UCSD-AML1 (cell line): ENCODE data around the gene POLN.

Experiments used
- DNase-seq: peaks from one replicate; lab custom pipeline; 2025; ENCODE audit not compliant: unreplicated experiment; lab: John Stamatoyannopoulos, UW

The POLN gene

GRCh38 chr4:2072971-2073807 lies 168.7 kb downstream of the POLN start:
- no peak for DNase-seq

- no peak for DNase-seq
Observed at GRCh38 chr4:2071912-2072867, 169.7 kb downstream of the POLN start.

GRCh38 chr4:2071252-2071911 lies 170.5 kb downstream of the POLN start:
- DNase-seq, result no peak

DNA sequence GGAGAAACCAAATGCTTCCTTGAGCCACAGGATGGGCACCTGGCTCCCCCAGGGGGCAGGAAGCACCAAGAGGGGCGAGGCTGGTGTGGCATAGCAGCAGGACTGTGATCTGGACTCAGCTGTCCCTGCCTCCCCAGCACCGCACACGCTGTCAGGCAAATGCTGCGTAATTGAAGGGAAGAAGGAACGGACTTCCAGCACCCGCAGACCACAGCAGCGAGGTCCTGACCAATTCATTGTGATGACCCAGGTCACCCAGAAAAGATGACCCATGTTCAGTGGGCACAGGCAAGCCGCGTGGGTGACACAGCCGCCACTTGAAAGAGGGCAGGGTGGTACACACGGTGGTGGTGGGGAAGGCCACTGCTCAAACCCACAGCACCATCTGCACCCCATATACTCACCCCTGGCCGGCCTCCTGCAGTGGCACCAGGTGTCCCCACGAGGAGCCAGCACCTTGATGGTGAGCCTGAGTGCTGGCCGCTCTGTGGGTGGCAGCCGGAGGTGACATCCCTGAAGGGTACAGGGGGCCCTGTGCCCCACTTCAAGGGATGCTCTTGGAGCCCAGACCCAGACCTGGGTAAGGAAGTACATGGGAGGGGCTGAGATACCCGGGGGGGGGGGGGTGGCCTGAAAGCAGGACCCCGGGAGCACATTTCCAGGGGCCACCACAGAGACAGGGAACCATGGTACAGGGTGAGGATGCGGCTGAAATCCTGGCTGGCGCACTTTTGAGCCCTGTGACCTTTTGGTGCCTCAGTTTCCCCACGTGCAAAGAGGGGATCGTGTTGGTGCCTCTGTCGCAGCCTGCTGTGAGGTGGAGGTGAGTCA lies 171.3 kb downstream of the POLN start:
- DNase-seq, result no peak

DNA sequence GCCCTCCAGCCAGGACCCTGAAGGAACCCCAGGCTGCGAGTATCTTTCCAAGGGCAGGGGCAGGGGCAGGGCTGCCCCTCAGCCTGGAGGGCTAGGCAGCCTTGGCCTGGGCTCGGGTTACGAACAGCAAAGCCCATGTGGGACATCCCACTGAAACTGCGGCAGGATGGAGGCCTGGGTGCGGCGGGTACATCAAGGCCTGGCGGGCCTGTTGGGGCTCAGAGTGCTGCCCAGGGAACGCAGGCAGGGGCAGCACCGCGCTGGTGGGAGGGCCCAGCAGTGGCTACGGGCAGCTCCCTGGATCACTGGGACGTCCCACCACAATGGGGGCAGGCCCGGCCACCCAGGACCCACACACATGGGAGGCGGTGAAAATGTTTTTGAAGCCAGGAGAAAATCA lies 171.9 kb downstream of the POLN start:
- DNase-seq, result no peak

DNA sequence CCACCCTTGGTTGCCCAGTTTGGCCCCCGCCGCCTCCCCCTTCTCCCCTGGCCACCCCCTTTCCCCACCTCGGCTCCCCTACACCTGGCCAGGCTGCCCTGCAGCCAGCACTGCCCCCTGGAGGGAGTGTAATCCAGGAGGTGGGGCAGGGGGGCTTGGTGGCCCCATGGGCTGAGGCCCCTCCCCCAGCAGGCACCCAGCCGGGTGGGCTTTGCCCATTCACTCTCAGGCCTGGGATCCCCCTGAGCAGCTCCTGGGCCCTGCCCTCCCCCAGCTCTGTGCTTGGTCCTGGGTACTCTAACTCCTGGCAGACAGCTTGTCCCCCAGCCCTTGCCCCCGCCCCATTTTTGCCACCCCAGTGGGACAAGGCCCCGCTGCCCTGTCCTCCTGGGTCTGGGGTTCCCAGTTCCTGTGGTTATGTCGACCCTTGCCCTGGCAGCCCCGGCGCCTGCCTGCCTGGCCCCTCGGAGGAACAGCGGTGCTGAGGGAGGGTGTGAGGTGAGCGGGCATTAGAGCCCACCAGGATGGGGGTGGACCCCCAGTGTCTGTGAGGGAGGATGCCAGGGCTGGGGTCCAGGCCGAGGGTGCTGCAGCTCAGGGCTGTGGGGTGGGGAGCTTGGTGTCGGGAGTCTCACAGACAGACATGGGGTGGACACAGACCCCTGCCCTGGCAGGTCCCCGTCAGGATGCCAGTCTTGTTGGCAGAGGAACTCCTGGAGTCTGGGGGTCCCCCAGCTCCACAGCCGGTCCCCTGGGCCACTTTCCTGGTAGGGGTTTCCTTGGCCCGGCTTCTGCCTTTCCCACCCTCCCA lies 172.6 kb downstream of the POLN start:
- no peak for DNase-seq

DNA sequence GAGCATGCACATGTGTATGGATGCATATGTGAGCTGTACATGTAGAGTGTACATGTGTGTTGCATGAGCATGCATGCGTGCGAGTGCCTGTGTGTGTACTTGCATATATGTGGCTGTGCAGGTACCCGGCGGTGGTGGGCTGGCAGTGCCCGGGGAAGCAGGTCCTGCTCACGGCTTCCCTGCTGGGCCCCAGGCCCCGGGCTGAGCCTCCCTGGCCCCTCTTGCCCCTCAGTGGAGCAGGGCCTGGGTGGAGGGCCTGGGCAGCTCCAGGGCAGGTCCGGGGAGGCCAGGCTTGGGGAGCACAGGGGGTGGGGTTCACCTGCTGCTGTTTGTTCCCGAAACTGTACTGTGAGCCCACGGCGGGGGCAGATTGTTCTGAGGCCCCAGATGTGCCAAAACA lies 173.4 kb downstream of the POLN start:
- DNase-seq, result no peak

GRCh38 chr4:2068198-2068470 lies 173.8 kb downstream of the POLN start:
- no peak for DNase-seq

- no peak for DNase-seq
Observed at GRCh38 chr4:2067446-2068197, 174.3 kb downstream of the POLN start.

DNA sequence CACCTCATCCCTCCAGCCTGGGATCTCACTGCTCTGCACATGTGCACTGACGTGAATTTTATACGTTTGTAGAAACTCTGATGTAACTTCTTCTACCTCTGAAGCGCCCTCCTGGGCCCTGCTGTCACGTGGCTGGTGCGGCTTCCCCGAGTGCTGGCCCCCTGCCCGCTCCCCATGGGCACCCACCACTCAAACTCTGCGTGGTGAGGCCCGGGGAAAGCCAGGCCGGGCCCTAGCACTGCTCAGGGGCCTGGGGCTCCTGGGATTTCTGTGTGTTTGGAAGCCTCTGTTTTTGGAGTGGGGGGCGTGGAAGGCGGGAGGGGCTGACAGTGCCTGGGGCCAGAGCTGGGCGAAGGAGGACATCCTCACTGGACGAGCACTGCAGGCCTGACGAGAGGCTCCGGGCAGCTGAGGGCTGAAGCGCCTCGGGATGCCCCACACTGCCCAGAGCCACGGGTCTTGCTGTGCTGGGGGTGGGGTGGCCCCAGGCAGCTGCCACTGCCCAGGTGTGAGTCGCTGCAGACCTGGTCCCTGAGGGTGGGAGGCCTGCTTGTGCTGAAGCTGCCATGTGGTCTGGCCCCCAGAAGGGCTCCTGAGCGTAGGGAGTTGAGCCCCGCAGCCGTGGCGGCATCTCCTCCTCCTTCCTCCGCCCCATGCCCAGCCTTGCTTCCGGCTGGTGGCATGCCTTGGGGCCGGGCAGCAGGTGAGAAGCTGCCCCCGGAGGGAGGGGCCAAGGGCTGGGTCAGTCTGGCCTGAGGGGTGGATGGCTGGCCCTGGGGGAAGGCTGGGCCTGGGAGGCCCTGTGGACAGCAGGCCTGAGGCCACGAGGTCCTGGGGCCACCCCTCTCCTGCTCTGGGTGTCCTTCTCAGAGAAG lies 175.1 kb downstream of the POLN start:
- DNase-seq, result no peak

- no peak for DNase-seq
Observed at GRCh38 chr4:2066011-2066551, 175.8 kb downstream of the POLN start.

DNA sequence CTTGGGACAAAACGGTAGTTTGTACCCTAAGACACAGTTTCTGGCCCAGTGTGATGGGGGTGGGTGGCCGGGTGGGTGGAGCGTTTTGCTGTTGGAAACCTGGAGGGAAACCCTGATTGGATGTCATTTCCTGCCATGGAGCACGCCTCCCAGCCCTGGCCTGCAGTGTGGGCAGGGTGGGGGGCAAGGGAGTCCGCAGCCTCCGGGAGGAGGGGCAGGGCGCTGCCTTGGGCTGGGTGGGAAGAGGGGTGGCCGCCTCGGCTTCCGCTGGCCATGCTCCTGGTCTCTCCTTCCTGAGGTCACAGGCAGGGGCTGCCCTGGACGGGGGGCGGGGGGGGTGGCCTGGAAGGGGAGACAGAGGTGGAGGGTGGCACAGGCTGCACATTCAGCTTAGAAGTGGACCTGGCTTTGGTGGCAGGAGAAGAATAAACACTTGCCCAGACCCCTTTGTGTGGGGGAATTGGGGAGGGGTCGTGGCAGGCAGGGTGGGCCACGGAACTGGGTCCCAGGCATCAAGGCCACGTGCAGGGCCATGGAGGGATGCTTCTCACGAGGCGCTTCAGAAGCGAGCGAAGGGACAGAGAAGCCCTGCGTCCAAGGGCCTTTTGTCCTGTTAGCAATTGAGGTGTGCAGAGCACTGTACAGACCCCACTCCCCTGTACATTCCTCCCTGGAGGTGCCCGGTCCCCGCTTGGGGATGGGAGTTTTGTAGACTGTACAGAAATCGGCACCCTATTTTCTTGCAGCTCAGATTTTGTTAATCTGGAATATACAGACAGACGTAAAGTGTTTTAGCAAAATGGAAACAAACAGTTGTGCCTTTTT lies 176.6 kb downstream of the POLN start:
- no peak for DNase-seq

DNA sequence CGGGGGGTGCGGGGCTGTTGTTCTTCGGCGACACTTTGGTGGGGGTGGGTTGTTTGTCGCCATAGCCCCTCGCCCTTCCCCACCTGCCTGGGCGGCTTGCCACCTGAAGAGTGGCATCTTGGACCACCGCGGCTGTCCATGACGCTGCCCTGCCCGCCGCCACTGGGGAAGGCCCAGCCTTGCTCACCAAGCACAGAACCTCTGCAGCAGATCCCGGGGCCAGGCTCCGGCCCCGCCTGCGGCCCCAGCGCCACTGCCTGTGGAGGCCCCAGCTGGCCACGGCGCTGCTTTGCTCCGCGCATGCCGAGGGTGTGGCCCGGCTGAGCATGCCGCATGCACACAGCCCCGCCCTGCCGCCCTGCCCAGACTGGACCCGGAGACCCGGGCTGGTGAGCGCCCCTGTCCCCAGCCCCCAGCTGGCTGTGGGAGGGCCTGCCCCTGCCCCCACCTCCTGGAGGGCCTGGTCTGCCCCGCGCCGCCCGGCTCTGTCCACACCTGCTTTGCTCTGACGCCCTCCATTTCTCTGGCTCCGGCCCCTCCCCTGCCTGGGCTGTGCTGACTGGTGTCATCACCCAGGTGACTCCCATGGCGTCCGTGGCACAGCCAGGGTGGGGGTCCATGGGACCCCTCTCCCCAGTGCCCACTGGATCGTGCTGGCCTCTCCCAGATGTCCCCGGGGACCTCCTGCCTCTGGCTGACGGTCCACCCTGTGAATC lies 177.5 kb downstream of the POLN start:
- DNase-seq, result no peak

DNA sequence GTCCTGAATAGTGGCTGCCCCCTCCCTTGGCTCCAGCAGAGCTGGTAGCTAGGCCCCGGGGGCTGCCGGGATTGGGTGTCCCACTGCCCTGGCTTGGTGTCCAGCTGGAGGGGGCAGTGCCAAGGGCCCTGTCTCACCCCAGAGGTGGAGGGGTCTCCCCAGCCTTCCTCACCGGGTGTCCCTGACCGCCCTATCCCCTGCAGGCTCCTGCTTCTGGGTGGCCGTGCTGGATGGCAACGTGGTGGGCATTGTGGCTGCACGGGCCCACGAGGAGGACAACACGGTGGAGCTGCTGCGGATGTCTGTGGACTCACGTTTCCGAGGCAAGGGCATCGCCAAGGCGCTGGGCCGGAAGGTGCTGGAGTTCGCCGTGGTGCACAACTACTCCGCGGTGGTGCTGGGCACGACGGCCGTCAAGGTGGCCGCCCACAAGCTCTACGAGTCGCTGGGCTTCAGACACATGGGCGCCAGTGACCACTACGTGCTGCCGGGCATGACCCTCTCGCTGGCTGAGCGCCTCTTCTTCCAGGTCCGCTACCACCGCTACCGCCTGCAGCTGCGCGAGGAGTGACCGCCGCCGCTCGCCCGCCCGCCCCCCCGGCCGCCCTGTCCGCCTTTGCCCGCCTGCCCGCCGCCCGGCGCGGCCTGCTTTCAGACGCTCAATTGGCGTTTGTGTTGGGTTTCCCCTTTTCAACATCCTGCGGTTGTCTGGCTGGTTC lies 178.2 kb downstream of the POLN start:
- no peak for DNase-seq

- DNase-seq, result no peak
Observed at GRCh38 chr4:2062808-2063524, 179.0 kb downstream of the POLN start.
